ENCODE results near the gene ANKRD10.
A peak's percentile ranks its signal among the peaks of the same experiment; 100 is the strongest.
"Not testable (repeated sequence)": the region's sequence is repeated elsewhere in the genome, so short reads cannot be mapped to it uniquely, and the experiment has no call there.

ANKRD10 gene

DNA sequence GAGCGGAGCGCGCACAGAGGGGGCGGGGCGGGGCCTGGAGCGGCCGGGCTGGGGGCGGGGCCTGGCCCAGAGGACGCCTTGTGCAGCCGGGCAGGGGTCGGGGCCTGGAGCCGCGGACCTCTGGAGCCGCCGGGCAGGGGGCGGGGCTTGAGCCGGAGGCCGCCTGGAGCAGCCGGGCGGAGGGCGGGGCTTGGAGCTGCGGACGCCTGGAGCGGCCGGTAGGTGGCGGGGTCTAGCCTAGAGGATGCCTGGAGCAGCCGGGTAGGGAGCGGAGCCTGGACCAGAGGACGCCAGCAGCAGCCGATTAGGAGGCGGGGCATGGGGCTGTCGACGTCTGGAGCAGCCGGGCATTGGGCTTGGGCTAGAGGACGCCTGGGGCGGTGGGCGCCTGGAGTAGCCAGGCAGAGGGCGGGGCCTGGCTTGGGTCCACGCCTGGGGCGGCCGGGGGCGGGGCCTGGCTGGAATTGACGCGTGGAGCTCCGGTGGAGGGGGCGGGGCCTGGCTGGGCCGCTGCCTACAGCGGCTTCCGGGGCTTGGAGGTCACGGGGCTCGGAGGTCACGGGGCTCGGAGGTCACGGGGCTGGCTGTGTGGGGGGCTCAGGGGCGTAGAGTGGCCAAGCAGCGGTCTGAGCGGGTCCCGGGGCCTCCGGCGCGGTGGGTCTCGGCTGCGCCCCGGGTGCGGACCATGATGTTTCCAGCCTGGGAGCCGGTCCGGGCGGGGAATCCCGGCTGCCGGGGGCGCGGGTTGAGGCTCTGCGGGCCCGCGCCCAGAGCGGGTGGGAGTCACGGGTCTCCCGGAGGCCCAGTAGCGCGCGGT is at the start of gene ANKRD10:
ANKRD10 (minus strand) TSS at position 13 of the 817 bp plus-strand sequence. CDS start 135 bp downstream, outside the sequence.
- DNase-seq = peak; percentile 100

DNA sequence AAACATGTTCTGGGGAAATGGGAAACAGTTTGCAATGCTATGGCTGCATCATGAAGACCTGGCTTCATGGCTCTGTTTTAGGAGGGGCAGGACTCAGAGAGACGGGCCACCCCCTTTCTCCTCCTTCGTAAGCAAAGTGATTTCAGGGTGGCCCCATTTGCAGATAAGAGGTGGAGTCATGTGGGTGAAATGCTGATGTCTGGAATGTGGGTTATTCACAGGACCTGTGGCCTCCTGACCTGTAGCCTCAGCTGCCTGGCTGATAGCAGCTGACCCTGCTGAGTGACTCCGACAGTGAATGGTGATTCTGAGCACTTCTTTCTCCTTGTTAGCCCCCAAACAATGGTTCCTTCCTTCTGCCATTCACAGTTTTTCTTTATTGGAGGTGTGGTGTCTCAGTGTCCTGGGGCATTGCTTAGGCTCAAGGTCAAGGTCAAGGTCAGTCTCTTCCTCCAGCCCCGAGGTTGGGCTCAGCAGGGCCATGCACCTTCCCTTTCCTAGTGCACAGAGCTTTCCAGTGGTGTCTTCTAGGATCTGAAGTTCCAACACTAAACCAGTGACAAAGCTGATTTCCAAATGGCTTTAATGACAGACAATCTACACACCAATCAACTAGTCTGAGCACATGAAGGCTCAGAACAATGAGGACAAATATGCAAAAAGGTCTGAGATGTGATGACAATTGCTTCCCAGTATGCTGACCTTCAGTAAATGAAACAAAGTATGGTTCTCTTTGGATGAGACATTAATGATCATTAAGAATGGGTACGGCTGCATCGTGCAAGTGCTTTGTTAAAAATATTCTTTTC is 49.6 kb upstream of the ANKRD10 start:
- no peak for DNase-seq

DNA sequence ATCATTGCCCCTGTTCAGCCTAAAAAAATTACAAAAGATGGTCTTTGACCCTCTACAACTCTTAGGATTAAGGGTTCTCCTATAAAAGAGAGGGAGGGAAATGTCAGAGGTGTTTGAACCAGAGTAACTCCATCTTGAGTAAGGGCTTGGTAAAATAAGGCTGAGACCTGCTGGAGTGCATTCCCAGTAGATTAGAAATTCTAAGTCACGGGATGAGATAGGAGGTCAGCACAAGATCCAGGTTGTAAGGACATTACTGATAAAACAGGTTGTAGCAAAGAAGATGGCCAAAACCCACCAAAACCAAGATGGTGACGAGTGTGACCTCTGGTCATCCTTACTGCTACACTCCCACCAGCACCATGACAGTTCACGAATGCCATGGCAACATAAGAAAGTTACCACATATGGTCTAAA is 48.7 kb upstream of the ANKRD10 start:
- DNase-seq = no peak

DNA sequence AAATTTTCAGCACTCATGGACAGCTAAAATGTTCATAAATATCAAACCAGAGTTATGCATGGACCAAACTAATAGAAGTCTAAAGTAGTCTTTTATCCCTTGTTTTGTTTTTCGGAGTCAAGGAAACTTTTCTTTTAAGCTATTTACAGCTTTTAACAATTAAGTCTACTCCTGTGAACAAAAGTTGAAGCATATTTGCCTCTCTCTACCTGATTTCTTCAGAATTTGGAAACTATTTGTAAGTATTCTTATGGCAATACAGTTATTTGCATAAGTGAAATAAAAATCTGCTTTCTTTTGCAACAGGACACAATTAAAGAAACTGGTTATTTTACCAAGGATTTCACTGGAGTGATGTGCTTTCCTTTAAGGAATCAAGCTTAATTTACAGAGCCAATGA is 47.1 kb upstream of the ANKRD10 start:
- DNase-seq = no peak

DNA sequence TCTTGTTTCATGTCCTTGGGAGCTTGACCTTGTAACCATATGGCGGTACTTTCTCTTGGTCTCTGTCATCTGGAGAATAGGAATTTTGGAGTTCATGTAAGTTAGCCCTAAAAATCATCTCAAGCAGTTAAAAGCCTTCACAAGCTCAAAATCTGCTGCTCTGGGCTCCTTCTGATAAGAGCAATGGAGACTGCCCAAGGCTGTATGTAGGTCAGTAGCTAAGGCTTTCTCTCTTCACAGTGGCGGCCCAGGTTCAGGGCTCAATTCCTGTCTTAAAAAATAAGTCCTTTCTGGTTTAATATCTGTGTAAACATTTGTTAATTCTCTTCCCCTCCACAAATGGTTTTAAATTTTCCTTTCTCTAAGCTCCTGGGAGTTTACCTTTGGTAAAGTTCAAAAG is 45.3 kb upstream of the ANKRD10 start:
- DNase-seq = no peak

DNA sequence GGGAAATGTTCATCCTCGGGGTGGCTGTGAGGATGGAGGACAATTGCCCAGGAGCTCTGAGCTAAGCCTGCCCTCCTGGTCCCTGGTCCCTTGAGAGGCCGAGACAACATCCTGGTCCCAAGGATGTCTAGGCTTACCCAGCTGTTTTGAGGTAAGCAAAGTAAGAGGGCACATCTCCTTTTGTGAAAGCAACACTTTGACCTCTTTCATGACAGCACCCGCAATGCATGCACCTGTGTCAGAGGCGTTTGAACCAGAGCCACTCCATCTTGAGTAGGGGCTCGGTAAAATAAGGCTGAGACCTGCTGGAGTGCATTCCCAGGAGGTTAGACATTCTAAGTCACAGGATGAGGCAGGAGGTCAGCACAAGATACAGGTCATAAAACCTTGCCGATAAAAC is 43.1 kb upstream of the ANKRD10 start:
- no peak for DNase-seq

GRCh38 chr13:110957181-110957884 is 42.5 kb upstream of the ANKRD10 start:
- no peak for DNase-seq

DNA sequence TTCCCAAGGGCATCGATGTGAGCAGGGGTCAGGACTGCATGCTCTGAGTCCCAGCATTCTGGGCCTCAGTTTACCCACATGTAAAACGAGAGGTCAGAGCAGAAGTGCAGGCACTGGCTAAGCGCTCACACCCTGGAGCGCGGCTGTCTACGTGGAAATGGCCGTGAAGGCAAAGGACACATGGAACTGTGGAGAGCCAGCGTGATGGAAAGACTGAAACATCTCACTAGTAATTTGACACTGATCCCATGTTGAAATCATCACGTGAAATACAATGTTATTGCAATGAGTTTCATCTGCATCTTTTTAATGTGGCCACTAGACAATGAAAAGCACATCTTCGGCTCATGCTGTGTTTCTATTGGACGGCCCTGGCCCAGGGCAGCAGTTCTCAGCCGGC is 41.3 kb upstream of the ANKRD10 start:
- not testable (repeated sequence) for DNase-seq

DNA sequence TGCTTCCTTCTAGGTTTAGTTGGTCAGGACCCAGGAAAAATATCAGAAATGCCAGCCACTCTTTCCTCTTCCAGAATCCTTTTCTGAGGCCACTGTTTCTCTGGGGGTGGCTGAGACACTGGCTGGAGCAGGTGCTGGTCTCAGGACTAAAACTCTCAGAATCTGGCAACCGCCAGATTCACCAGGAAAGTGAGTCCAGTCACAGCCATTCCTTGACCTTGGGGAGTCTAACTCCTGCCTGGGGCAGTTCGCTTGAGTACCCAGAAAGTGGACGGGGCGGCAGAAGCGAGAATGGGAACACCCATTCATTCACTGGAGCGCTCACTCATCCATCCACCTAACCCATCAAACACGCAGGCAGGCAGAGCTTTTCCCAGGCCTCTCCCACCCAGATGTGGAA is 40.7 kb upstream of the ANKRD10 start:
- DNase-seq = not testable (repeated sequence)

- not testable (repeated sequence) for DNase-seq
Observed at GRCh38 chr13:110955072-110955503, 40.2 kb upstream of the ANKRD10 start.

GRCh38 chr13:110954533-110954920 is 39.7 kb upstream of the ANKRD10 start:
- DNase-seq = not testable (repeated sequence)

- DNase-seq = no peak
Observed at GRCh38 chr13:110953833-110954532, 39.1 kb upstream of the ANKRD10 start.

- DNase-seq = no peak
Observed at GRCh38 chr13:110953416-110953815, 38.5 kb upstream of the ANKRD10 start.

GRCh38 chr13:110952135-110952534 is 37.3 kb upstream of the ANKRD10 start:
- not testable (repeated sequence) for DNase-seq

- peak; percentile 22 for DNase-seq
Observed at GRCh38 chr13:110950819-110951570, 36.1 kb upstream of the ANKRD10 start.

DNA sequence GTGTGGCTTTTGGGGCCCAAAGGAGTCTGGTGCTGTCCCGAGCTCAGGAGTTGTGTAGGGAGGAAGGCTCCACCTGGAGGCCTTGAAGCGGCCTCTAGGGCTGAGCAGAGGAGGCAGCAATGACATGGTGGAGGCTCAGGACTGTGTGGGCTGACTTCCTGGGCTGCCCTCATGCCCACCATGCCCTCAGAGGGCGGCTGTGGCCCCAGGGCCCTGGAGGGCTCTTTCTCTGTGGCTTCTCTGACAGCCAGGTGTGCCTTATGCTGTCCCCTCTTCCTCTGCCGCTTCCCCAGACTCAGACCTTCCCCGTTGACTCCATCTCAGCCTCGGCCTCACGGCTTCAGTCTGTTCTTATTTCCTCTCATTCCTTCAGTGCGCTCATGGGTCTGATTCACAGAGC is 35.5 kb upstream of the ANKRD10 start:
- no peak for DNase-seq

DNA sequence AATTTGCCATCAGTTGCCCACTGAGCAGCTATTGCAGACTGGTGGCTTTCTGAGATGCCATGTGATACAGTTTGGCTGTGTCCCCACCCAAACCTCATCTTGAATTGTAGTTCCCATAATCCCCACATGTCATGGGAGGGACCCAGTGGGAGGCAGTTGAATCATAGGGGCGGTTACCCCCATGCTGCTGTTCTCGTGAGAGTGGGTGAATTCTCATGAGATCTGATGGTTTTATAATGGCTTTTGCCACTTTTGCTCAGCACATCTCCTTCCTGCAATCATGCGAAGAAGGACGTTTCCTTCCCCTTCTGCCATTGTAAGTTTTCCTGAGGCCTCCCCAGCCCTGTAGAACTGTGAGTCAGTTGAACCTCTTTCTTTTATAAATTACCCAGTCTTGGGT is 34.8 kb upstream of the ANKRD10 start:
- no peak for DNase-seq

DNA sequence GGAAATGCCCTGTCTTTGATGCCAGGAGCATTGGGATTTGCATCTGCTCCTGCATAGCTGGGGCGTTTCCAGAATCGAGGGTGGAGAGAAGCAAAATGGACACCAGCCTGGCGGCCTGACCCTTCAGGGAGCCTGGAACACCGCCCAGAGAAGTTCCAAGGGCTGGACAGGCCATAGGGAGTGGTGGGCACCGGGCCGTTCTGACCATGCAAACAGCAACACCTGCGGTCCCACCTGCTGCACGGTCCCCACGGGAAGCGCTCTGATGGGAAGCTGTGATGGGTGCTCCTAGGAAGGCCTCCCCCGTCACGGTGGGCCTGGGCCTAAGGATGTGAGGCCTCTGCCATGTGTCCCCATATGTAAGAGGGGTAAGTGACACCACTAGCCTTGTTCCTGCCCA is 34.2 kb upstream of the ANKRD10 start:
- DNase-seq = no peak

GRCh38 chr13:110947338-110947737 is 32.5 kb upstream of the ANKRD10 start:
- not testable (repeated sequence) for DNase-seq

- no peak for DNase-seq
Observed at GRCh38 chr13:110945928-110946570, 31.2 kb upstream of the ANKRD10 start.
